Measurements from ENCODE around the gene LBR.

Gene LBR

GRCh38 chr1:225366018-225366417 lies 61.8 kb downstream of the LBR start:
- no peak for DNase-seq

- no peak for DNase-seq
These were observed 63.4 kb downstream of the LBR start for GRCh38 chr1:225364439-225364838.

GRCh38 chr1:225362805-225363204 lies 65.0 kb downstream of the LBR start:
- DNase-seq, result no peak

- no peak for DNase-seq
These were observed 66.7 kb downstream of the LBR start for GRCh38 chr1:225361176-225361575.

- no peak for DNase-seq
These were observed 67.7 kb downstream of the LBR start for GRCh38 chr1:225360119-225360518.

GRCh38 chr1:225355863-225356262 lies 72.0 kb downstream of the LBR start:
- DNase-seq, result no peak

- DNase-seq, result no peak
These were observed 72.9 kb downstream of the LBR start for GRCh38 chr1:225354906-225355305.
